Loucy (cell line): ENCODE measurements around the gene TBC1D7.

Experiments
- EZH2phosphoT487 ChIP-seq: fragments of 200-600 bp; IDR thresholded peaks from 2 replicates; pipeline ENCODE4 v1.6.1; 2018; ENCODE audit warnings: antibody characterized with exemption, mild to moderate bottlenecking, moderate library complexity, borderline replicate concordance
- TF ChIP-seq, protein P1 (sequence below): fragments of 200-600 bp; sonication (generic); conservative IDR thresholded peaks from 2 replicates; pipeline ENCODE4 v1.5.1; 2014; ENCODE audit warnings: mild to moderate bottlenecking, antibody characterized with exemption, low read length

DNA sequence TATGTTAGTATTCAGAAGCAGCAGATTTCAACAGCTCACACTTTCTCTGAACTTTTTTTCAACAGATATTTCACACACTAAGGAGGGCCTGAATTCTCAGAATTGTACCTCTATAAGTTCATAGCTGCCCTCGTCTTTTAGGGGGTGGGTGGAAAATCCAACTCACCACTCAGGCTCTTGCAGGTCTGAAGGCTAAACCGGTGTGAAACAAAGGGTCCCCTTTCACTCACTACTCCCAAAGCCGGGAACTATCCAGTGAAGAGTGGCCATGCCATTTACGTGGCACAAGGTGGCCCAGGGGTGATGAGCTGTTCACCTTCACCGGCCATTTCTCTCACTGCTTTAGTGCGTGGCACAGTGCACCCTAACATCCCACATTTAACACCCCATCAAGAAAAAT lies 24.2 kb downstream of the TBC1D7 start:
- TF ChIP-seq, protein P1, sequence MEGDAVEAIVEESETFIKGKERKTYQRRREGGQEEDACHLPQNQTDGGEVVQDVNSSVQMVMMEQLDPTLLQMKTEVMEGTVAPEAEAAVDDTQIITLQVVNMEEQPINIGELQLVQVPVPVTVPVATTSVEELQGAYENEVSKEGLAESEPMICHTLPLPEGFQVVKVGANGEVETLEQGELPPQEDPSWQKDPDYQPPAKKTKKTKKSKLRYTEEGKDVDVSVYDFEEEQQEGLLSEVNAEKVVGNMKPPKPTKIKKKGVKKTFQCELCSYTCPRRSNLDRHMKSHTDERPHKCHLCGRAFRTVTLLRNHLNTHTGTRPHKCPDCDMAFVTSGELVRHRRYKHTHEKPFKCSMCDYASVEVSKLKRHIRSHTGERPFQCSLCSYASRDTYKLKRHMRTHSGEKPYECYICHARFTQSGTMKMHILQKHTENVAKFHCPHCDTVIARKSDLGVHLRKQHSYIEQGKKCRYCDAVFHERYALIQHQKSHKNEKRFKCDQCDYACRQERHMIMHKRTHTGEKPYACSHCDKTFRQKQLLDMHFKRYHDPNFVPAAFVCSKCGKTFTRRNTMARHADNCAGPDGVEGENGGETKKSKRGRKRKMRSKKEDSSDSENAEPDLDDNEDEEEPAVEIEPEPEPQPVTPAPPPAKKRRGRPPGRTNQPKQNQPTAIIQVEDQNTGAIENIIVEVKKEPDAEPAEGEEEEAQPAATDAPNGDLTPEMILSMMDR: no peak
- TF ChIP-seq EZH2phosphoT487: no peak
